Naive thymus-derived CD4-positive, alpha-beta T cell (primary cell): ENCODE results near the gene ULK4. TPM values are rescaled to one million over a fixed set of nuclear protein-coding genes. Genes with fewer than 3 reads are reported as not detected.

Experiments used
- ATAC-seq: fragments of 150-1000 bp; cut with Tn5 transposase; 2 replicates; pipeline ENCODE4 v1.10.0; 2021; ENCODE audit warnings: mild to moderate bottlenecking, moderate library complexity
- CTCF ChIA-PET: fragments of 350-600 bp; sonication (Branson Sonifier 250); formaldehyde crosslinking; loops from one replicate; lab custom pipeline; 2021; ENCODE audit warnings: antibody characterized with exemption; lab: Charles Lee
- POLR2A ChIA-PET: fragments of 350-600 bp; sonication (Branson Sonifier 250); formaldehyde crosslinking; loops from one replicate; lab custom pipeline; 2021; ENCODE audit warnings: antibody characterized with exemption, inconsistent platforms; lab: Charles Lee
- DNase-seq, 9 donors: peaks; one replicate each; pipeline versions ENCODE4 v3.0.0 to v3.0.0-alpha.2; 2020 to 2022; ENCODE audit warnings: mixed read lengths in 1 of 9
- H3K27ac ChIP-seq: one replicate; pipeline ENCODE4 v1.7.0; 2013; ENCODE audit warnings: mild to moderate bottlenecking, low read depth, low read length, moderate library complexity
- H3K27me3 ChIP-seq, 2 donors: one replicate each; pipeline ENCODE4 v1.7.0; 2013; ENCODE audit warnings: low read length in 2 of 2, mild to moderate bottlenecking in 2 of 2, moderate library complexity in 2 of 2; ENCODE audit not compliant: control insufficient read depth in 2 of 2, insufficient read depth in 2 of 2
- H3K36me3 ChIP-seq, 3 experiments: 1 replicate in 2 of 3; 2 replicates in 1 of 3; pipeline ENCODE4 v1.7.0; 2013; ENCODE audit warnings: low read length in 3 of 3, mild to moderate bottlenecking in 3 of 3, moderate library complexity in 1 of 3; ENCODE audit not compliant: insufficient read depth in 3 of 3, control insufficient read depth in 2 of 3
- H3K4me1 ChIP-seq, 2 donors: one replicate each; pipeline ENCODE4 v1.7.0; 2013; ENCODE audit warnings: low read length in 2 of 2, mild to moderate bottlenecking in 2 of 2, moderate library complexity in 1 of 2; ENCODE audit not compliant: control insufficient read depth in 2 of 2, insufficient read depth in 2 of 2
- H3K4me3 ChIP-seq: 2 replicates; pipeline ENCODE4 v1.7.0; 2013; ENCODE audit warnings: mild to moderate bottlenecking, low read length
- H3K9me3 ChIP-seq, 3 experiments: 1 replicate in 2 of 3; 2 replicates in 1 of 3; pipeline ENCODE4 v1.7.0; 2013; ENCODE audit warnings: low read length in 3 of 3; ENCODE audit not compliant: control insufficient read depth in 2 of 3
- H3K27ac Mint-ChIP-seq, 9 donors: one replicate each; pipeline ENCODE4 v1.8.0; 2020 to 2022; ENCODE audit warnings: mixed read lengths in 9 of 9, mild to moderate bottlenecking in 8 of 9, moderate library complexity in 5 of 9, inconsistent platforms in 2 of 9
- H3K27me3 Mint-ChIP-seq, 5 donors: one replicate each; pipeline ENCODE4 v1.8.0; 2021 to 2022; ENCODE audit warnings: mixed read lengths in 5 of 5, mild to moderate bottlenecking in 1 of 5
- H3K36me3 Mint-ChIP-seq, 5 donors: one replicate each; pipeline ENCODE4 v1.8.0; 2020 to 2022; ENCODE audit warnings: mixed read lengths in 5 of 5, mild to moderate bottlenecking in 3 of 5, inconsistent platforms in 1 of 5
- H3K4me1 Mint-ChIP-seq, 7 donors: one replicate each; pipeline ENCODE4 v1.8.0; 2020 to 2022; ENCODE audit warnings: mixed read lengths in 7 of 7, mild to moderate bottlenecking in 3 of 7, inconsistent platforms in 1 of 7
- H3K4me3 Mint-ChIP-seq, 10 donors: one replicate each; pipeline ENCODE4 v1.8.0; 2020 to 2022; ENCODE audit warnings: mild to moderate bottlenecking in 10 of 10, mixed read lengths in 10 of 10, moderate library complexity in 6 of 10, inconsistent platforms in 2 of 10
- H3K9me3 Mint-ChIP-seq, 11 donors: one replicate each; pipeline ENCODE4 v1.8.0; 2020 to 2022; ENCODE audit warnings: mixed read lengths in 11 of 11, mild to moderate bottlenecking in 4 of 11, inconsistent platforms in 1 of 11, moderate library complexity in 1 of 11
- intact Hi-C, 2 donors: fragments of 100-400 bp; cut with micrococcal nuclease; formaldehyde crosslinking; loops; one replicate each; pipeline ENCODE4 v1.15.1; 2023
- polyA plus RNA-seq, 2 donors: library from polyadenylated mRNA; unstranded; fragments of 300-500 nt; fragmentation: Illumina TruSeq; gene quantifications; one replicate each; pipeline ENCODE4 v1.2.3, GENCODE V29; 2021
- total RNA-seq, 6 experiments: library from RNA in 5 of 6; stranded (reverse) in 5 of 6; gene quantifications; 1 replicate in 5 of 6; 2 replicates in 1 of 6; pipeline ENCODE4 v1.2.3 and lab custom pipeline; 2021 to 2026

Gene ULK4
- total and polyA plus RNA-seq, 7 experiments from 2014 or later, result 6.6 to 22.3 (median 18.9) TPM

DNA sequence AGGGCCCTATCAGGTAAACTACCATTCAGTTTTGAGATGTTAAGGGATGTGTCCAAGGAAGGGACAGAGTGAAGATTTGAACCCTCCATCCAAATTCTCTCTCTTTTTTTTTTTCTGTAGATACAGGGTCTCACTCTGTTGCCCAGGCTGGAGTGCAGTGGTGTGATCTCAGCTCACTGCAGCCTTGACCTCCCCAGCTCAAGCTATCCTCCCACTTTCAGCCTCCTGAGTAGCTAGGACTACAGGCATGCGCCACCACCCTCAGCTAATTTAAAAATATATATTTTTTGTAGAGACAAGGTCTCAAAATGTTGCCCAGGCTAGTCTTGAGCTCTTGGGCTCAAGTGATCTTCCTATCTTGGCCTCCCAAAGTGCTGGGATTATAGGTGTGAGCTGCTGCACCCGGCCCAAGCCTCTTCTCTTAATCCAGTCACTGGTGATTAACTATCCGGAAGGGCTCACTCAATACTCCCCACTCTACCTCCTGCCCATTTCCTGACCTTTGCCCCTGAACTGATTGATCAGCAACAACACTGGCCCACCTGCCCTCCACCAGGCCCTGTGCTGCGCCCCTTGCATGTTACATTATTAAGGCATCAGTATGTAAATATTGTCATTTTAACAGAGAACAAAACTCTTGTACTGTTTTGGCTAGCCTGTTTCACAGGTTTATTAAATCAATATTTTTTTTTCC lies 597.9 kb downstream of the ULK4 start:
- Histone ChIP-seq H3K4me1 (no peaks in the 10 kb centered on the region), H3K36me3 (no peaks in the 10 kb centered on the region), H3K27me3 (no peaks in the 10 kb centered on the region), H3K27ac (no peak overlapping the region), H3K4me3 (no peak overlapping the region), H3K9me3 (no peaks in the 10 kb centered on the region)
- CTCF ChIA-PET, result no interaction called here
- Mint-ChIP-seq H3K4me3 (no peak overlapping the region), H3K27me3 (no peaks in the 10 kb centered on the region), H3K4me1 (peaks cover 0 to 3% (median 0%) of the 10 kb centered on the region in 7 donors), H3K36me3 (peaks cover 0 to 16% (median 11%) of the 10 kb centered on the region in 5 donors), H3K9me3 (peaks cover 0 to 4% (median 0%) of the 10 kb centered on the region in 11 donors), H3K27ac (no peak overlapping the region)
- POLR2A ChIA-PET, result no interaction called here
- DNase-seq (no peak), ATAC-seq (no peak)
- intact Hi-C loops, result no loop called here

DNA sequence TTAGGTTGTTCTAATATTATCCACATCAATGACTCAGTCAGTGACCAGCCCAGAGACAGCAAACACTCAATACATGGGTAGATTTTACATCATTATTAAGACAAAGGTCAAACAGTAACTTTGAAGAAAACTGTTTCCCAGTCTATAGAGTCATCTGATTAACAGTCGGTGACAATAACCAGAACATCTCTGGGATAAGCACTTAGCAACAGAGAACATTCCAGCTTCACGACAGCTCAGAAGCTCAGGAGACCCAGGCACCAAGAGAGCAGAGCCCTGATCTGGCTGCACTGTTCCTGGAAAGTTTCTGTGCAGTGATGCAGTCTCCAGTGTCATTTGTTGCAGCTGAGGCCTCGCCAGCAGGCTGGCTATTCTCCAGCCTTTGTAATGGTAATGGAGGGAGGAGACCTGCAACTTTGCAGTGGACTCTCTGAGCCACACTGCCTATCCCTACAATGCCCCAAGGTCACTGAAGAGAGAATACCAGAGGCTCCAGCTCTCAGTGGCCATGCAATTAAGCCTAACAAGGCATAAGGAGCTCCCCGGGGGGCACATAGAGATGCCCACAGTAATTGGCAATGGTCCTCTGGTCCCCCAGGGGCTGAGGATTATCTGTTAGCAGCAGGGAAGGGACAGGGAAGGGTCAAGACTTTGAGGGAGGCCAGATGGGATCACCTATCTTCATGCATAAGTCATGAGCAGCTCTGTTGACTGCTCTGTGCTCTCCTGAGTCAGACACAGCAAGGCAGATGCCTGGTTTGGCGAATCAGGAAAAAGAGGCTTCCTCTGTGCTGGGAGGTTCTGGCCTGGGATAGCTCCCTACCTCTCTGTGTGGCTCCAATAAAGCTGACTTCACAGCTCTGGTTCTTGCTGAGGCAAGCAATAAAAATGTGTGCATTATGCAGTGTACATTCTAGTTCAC lies 599.0 kb downstream of the ULK4 start:
- DNase-seq (no peak), ATAC-seq (no peak)
- Histone ChIP-seq H3K27me3 (no peaks in the 10 kb centered on the region), H3K4me1 (no peaks in the 10 kb centered on the region), H3K9me3 (no peaks in the 10 kb centered on the region), H3K36me3 (no peaks in the 10 kb centered on the region), H3K4me3 (no peak overlapping the region), H3K27ac (no peak overlapping the region)
- no peak overlapping the region for H3K4me3 Mint-ChIP-seq
- ChIA-PET CTCF (no interaction called here), POLR2A (no interaction called here)
- peaks cover 0 to 4% (median 0%) of the 10 kb centered on the region in 11 donors for H3K9me3 Mint-ChIP-seq
- H3K4me1 Mint-ChIP-seq, result peaks cover 0 to 4% (median 0%) of the 10 kb centered on the region in 7 donors
- no peak overlapping the region for H3K27ac Mint-ChIP-seq
- H3K36me3 Mint-ChIP-seq, result peaks cover 0 to 20% (median 17%) of the 10 kb centered on the region in 5 donors
- no peaks in the 10 kb centered on the region for H3K27me3 Mint-ChIP-seq
- intact Hi-C loops, result no loop called here

DNA sequence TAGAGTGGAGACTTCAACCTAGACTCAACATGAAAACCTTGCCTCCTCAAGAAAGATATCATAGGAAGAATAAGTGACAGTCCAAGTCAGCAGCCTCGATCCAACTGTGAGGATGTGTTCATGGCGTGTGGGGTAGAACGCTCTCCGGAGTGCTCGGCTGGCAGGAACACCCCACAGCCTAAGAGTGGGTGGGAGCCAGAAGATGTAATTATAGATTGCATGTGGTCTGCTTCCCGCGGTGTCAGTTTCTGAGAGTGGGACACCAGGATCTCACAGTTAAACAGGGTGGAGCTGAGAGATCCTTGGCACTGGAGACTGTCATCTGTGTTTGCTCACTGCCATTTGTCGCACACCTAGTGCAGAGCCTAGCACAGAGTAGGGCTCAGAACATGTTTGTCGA lies 604.6 kb downstream of the ULK4 start:
- CTCF ChIA-PET, result no interaction called here
- Histone ChIP-seq H3K36me3 (no peaks in the 10 kb centered on the region), H3K9me3 (no peaks in the 10 kb centered on the region), H3K4me1 (no peaks in the 10 kb centered on the region), H3K27me3 (no peaks in the 10 kb centered on the region), H3K4me3 (no peak overlapping the region), H3K27ac (no peak overlapping the region)
- Mint-ChIP-seq H3K4me3 (no peak overlapping the region), H3K27me3 (no peaks in the 10 kb centered on the region), H3K27ac (no peak overlapping the region), H3K9me3 (peaks cover 0 to 4% (median 0%) of the 10 kb centered on the region in 11 donors), H3K36me3 (peaks cover 0 to 20% (median 17%) of the 10 kb centered on the region in 5 donors), H3K4me1 (peaks cover 0 to 4% (median 0%) of the 10 kb centered on the region in 7 donors)
- ATAC-seq (no peak), DNase-seq (no peak)
- intact Hi-C loops, result no loop called here
- POLR2A ChIA-PET, result no interaction called here

DNA sequence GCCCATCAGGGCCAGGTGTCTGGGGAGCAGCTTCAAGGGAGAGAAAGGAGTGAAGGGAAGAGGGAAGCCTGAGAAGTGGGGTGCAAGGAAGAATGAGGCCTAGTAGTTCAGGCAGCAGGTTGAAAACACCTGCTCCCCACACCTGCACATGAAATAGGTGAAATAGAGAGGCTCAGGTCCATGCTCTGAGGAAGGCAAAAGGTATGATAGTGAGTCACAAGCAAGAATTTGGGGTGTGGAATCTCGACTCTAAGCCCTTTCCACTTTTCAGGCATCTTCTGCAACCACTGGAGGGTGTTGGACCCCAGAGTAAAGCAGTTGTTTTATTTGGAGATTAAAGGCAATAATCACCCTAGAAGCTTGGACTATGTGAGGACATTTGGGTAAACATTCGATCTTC lies 605.1 kb downstream of the ULK4 start:
- Histone ChIP-seq H3K4me1 (no peaks in the 10 kb centered on the region), H3K9me3 (no peaks in the 10 kb centered on the region), H3K4me3 (no peak overlapping the region), H3K27ac (no peak overlapping the region), H3K27me3 (no peaks in the 10 kb centered on the region), H3K36me3 (no peaks in the 10 kb centered on the region)
- no peak for DNase-seq
- H3K9me3 Mint-ChIP-seq, result peaks cover 0 to 4% (median 0%) of the 10 kb centered on the region in 11 donors
- CTCF ChIA-PET, result no interaction called here
- H3K4me1 Mint-ChIP-seq, result peaks cover 0 to 4% (median 0%) of the 10 kb centered on the region in 7 donors
- no peak overlapping the region for H3K27ac Mint-ChIP-seq
- peaks cover 0 to 20% (median 17%) of the 10 kb centered on the region in 5 donors for H3K36me3 Mint-ChIP-seq
- no peaks in the 10 kb centered on the region for H3K27me3 Mint-ChIP-seq
- POLR2A ChIA-PET, result no interaction called here
- H3K4me3 Mint-ChIP-seq, result no peak overlapping the region
- no peak for ATAC-seq
- intact Hi-C loops, result no loop called here

DNA sequence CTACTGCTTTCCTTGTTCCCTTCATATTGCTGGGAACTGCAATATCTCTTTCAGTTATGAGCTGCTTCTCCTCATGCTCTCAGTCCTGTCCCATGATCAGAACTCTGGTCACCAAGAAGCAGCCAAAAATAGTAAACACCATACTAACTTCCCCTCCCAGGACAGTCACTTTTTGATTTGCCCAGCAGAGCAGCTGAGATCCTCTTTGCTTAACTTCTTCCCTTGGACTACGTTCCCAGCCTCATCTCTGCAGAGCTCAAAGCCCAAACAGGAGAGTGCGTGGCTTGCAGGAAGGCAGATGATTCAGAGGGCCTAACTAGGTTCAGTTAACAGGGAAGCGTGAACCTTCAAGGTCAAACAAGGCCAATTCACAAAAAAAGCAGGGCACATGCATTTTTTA lies 609.4 kb downstream of the ULK4 start:
- no peak overlapping the region for H3K27ac Mint-ChIP-seq
- H3K9me3 Mint-ChIP-seq, result no peaks in the 10 kb centered on the region
- peaks cover 0 to 3% (median 0%) of the 10 kb centered on the region in 7 donors for H3K4me1 Mint-ChIP-seq
- DNase-seq (no peak), ATAC-seq (peak; percentile 67)
- Histone ChIP-seq H3K27ac (no peak overlapping the region), H3K36me3 (no peaks in the 10 kb centered on the region), H3K27me3 (no peaks in the 10 kb centered on the region), H3K9me3 (no peaks in the 10 kb centered on the region), H3K4me1 (no peaks in the 10 kb centered on the region), H3K4me3 (no peak overlapping the region)
- H3K27me3 Mint-ChIP-seq, result no peaks in the 10 kb centered on the region
- CTCF ChIA-PET, result no interaction called here
- H3K4me3 Mint-ChIP-seq, result no peak overlapping the region
- H3K36me3 Mint-ChIP-seq, result peaks cover 0 to 4% (median 0%) of the 10 kb centered on the region in 5 donors
- POLR2A ChIA-PET, result no interaction called here
- intact Hi-C loops, result no loop called here

DNA sequence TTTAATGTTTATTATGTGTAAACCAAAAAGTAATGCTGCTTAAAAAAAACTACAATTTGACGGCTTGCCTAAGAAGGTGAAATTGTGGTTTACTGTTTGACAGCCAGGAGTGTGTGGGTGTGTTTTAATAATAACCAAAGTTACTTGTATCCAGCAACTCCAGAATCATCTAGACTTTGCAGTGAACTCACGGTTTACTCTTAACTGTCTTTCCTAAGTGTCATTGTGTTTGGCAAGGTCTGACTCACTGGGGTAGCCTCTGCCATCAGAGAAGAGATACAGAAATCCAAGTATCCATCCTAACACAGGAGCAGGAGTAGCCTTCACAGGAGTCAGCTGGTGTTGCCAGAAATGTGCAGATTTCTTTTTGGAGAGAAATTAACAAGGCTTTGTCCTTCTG lies 611.5 kb downstream of the ULK4 start:
- CTCF ChIA-PET, result no interaction called here
- H3K4me1 ChIP-seq, result no peaks in the 10 kb centered on the region
- H3K4me3 Mint-ChIP-seq, result no peak overlapping the region
- no peaks in the 10 kb centered on the region for H3K27me3 Mint-ChIP-seq
- H3K27me3 ChIP-seq, result no peaks in the 10 kb centered on the region
- no peak overlapping the region for H3K27ac Mint-ChIP-seq
- H3K4me3 ChIP-seq, result no peak overlapping the region
- no peaks in the 10 kb centered on the region for H3K9me3 ChIP-seq
- H3K27ac ChIP-seq, result no peak overlapping the region
- peaks cover 0 to 8% (median 0%) of the 10 kb centered on the region in 5 donors for H3K36me3 Mint-ChIP-seq
- H3K9me3 Mint-ChIP-seq, result peaks cover 0 to 9% (median 1%) of the 10 kb centered on the region in 11 donors
- ATAC-seq, result no peak
- DNase-seq, result no peak
- peaks cover 0 to 3% (median 0%) of the 10 kb centered on the region in 7 donors for H3K4me1 Mint-ChIP-seq
- intact Hi-C loops, result no loop called here
- no peaks in the 10 kb centered on the region for H3K36me3 ChIP-seq
- POLR2A ChIA-PET, result no interaction called here
